ENCODE results near the gene CLEC3B.

Gene CLEC3B

GRCh38 chr3:45009868-45010267, 16.2 kb upstream of the CLEC3B start:
- Histone ChIP-seq H3K4me2 (ENCODE audit: low read depth, low read length, poor library complexity, severe bottlenecking) (no peak overlapping the region), H3K36me3 (ENCODE audit: low read length) (peaks cover 16% of the 10 kb centered on the region; the same call in 1 of the 2 replicates), H3K9ac (ENCODE audit: low read length) (no peak overlapping the region), H3K4me3 (ENCODE audit: insufficient read depth, low read length, poor library complexity, severe bottlenecking) (no peak overlapping the region), H3K27ac (ENCODE audit: low read depth, low read length) (no peak overlapping the region), H3K9me3 (ENCODE audit: insufficient read depth, low read length) (no peaks in the 10 kb centered on the region), H3K9me2 (replicated peaks; ENCODE audit: insufficient read depth, low read length) (no peaks in the 10 kb centered on the region), H3K27me3 (ENCODE audit: low read length) (no peaks in the 10 kb centered on the region), H2AFZ (ENCODE audit: low read depth, low read length, severe bottlenecking) (no peak overlapping the region), H3K79me2 (ENCODE audit: insufficient read depth, low read length) (no peaks in the 10 kb centered on the region), H4K20me1 (ENCODE audit: low read depth, low read length) (no peaks in the 10 kb centered on the region), H3F3A (ENCODE audit: insufficient read depth) (no peaks in the 10 kb centered on the region)
- TF ChIP-seq, protein P1, sequence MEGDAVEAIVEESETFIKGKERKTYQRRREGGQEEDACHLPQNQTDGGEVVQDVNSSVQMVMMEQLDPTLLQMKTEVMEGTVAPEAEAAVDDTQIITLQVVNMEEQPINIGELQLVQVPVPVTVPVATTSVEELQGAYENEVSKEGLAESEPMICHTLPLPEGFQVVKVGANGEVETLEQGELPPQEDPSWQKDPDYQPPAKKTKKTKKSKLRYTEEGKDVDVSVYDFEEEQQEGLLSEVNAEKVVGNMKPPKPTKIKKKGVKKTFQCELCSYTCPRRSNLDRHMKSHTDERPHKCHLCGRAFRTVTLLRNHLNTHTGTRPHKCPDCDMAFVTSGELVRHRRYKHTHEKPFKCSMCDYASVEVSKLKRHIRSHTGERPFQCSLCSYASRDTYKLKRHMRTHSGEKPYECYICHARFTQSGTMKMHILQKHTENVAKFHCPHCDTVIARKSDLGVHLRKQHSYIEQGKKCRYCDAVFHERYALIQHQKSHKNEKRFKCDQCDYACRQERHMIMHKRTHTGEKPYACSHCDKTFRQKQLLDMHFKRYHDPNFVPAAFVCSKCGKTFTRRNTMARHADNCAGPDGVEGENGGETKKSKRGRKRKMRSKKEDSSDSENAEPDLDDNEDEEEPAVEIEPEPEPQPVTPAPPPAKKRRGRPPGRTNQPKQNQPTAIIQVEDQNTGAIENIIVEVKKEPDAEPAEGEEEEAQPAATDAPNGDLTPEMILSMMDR (IDR thresholded peaks at IDR 0.05; ENCODE audit: insufficient read depth, low read length, poor library complexity, severe bottlenecking), result no peak

DNA sequence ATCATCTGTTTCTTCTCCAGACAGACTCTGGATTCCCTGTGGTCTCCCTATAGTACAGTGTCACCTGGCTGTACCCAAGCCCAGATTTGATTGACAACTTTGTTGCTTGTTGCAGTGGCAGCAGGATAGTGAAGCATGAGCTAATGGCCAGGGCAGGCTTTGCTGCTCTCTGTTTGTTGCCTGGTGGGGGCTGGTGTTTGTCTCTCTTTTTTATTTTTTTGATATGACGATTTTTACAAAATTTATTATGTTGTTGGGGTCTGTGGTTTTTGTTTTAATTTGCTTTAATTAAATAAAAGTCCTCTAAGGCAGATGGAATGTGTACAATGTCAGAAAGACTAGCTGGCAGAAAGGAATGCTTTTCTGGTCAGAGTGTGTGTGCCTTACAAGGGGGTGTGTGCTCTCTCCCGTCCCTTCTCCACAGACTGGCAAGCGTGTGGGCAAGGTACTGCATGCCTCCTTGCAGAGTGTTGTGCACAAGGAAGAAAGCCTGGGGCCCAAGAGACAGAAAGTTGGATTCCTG, 15.2 kb upstream of the CLEC3B start:
- H3K79me2 ChIP-seq (ENCODE audit: insufficient read depth, low read length), result no peaks in the 10 kb centered on the region
- H3K4me2 ChIP-seq (ENCODE audit: low read depth, low read length, poor library complexity, severe bottlenecking), result no peak overlapping the region
- TF ChIP-seq EZH2phosphoT487 (conservative IDR thresholded peaks at IDR 0.05; ENCODE audit: low read length), result no peak
- TF ChIP-seq, protein P1 (IDR thresholded peaks at IDR 0.05; ENCODE audit: insufficient read depth, low read length, poor library complexity, severe bottlenecking), result no peak
- H4K20me1 ChIP-seq (ENCODE audit: low read depth, low read length), result no peaks in the 10 kb centered on the region
- no peak overlapping the region for H3K4me3 ChIP-seq (ENCODE audit: insufficient read depth, low read length, poor library complexity, severe bottlenecking)
- H3K36me3 ChIP-seq (ENCODE audit: low read length), result peaks cover 8% of the 10 kb centered on the region; the same call in 1 of the 2 replicates
- H2AFZ ChIP-seq (ENCODE audit: low read depth, low read length, severe bottlenecking), result no peak overlapping the region
- H3K9me3 ChIP-seq (ENCODE audit: insufficient read depth, low read length), result no peaks in the 10 kb centered on the region
- no peak overlapping the region for H3K27ac ChIP-seq (ENCODE audit: low read depth, low read length)
- no peaks in the 10 kb centered on the region for H3K27me3 ChIP-seq (ENCODE audit: low read length)
- H3F3A ChIP-seq (ENCODE audit: insufficient read depth), result no peaks in the 10 kb centered on the region
- no peak overlapping the region for H3K9ac ChIP-seq (ENCODE audit: low read length)
- no peaks in the 10 kb centered on the region for H3K9me2 ChIP-seq (replicated peaks; ENCODE audit: insufficient read depth, low read length)

GRCh38 chr3:45011756-45012508, 14.2 kb upstream of the CLEC3B start:
- H3K9me2 ChIP-seq (replicated peaks; ENCODE audit: insufficient read depth, low read length), result no peaks in the 10 kb centered on the region
- H3K27ac ChIP-seq (ENCODE audit: low read depth, low read length), result no peak overlapping the region
- no peaks in the 10 kb centered on the region for H3K79me2 ChIP-seq (ENCODE audit: insufficient read depth, low read length)
- no peaks in the 10 kb centered on the region for H3K27me3 ChIP-seq (ENCODE audit: low read length)
- no peak overlapping the region for H2AFZ ChIP-seq (ENCODE audit: low read depth, low read length, severe bottlenecking)
- no peak overlapping the region for H3K9ac ChIP-seq (ENCODE audit: low read length)
- no peaks in the 10 kb centered on the region for H3K9me3 ChIP-seq (ENCODE audit: insufficient read depth, low read length)
- H3F3A ChIP-seq (ENCODE audit: insufficient read depth), result no peaks in the 10 kb centered on the region
- H3K4me3 ChIP-seq (ENCODE audit: insufficient read depth, low read length, poor library complexity, severe bottlenecking), result no peak overlapping the region
- peaks cover 8% of the 10 kb centered on the region; the same call in 1 of the 2 replicates for H3K36me3 ChIP-seq (ENCODE audit: low read length)
- no peak for TF ChIP-seq EZH2phosphoT487 (conservative IDR thresholded peaks at IDR 0.05; ENCODE audit: low read length)
- TF ChIP-seq, protein P1 (IDR thresholded peaks at IDR 0.05; ENCODE audit: insufficient read depth, low read length, poor library complexity, severe bottlenecking), result no peak
- H3K4me2 ChIP-seq (ENCODE audit: low read depth, low read length, poor library complexity, severe bottlenecking), result no peak overlapping the region
- no peaks in the 10 kb centered on the region for H4K20me1 ChIP-seq (ENCODE audit: low read depth, low read length)

All from SU-DHL-6 (cell line).